Effector CD8-positive, alpha-beta T cell (primary cell): ENCODE data around the gene KDM2B.

Source experiments
- DNase-seq: peaks from one replicate; lab custom pipeline; 2025; lab: John Stamatoyannopoulos, UW

Gene KDM2B

DNA sequence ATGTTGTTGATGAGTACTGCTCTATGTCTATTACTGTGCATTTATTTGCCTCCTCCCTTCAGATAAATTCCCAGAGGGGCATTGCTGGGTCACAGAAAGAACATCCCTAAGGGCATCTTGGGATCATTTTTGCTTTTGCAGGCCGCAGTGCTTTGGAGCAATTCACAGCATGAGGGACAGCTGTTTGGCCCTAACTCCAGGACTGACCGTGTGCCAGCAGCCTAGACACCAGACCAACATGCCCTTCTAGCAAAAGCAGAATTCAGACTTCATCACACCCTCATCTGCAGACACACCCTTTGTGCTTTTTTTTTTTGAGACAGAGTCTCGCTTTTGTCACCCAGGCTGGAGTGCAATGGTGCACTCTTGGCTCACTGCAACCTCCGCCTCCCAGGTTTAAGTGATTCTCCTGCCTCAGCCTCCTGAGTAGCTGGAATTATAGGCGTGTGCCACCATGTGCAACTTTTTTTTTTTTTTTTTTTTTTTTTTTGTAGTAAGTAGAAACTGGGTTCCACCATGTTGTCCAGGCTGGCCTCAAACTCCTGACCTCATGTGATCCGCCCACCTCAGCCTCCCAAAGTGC lies 149.9 kb downstream of the KDM2B start:
- DNase-seq: no peak

DNA sequence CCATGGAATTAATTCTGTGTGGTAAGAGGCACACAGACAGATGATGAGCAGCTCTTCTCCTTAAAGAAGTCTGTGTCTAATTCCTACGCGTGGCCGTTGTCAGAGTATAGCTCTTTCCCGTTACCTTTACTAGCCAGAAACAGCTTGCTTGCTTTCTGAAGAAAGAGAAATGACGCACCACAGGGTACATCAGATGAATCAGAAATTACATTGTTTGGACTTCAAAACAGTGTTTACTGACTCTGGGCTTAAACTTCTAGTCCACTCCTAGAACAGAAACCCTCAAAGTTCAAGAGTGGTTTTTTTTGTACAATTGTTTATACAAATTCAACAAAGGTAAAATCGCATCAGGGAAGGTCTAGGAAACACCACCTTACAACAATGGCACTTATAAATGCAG lies 151.9 kb downstream of the KDM2B start:
- no peak for DNase-seq

DNA sequence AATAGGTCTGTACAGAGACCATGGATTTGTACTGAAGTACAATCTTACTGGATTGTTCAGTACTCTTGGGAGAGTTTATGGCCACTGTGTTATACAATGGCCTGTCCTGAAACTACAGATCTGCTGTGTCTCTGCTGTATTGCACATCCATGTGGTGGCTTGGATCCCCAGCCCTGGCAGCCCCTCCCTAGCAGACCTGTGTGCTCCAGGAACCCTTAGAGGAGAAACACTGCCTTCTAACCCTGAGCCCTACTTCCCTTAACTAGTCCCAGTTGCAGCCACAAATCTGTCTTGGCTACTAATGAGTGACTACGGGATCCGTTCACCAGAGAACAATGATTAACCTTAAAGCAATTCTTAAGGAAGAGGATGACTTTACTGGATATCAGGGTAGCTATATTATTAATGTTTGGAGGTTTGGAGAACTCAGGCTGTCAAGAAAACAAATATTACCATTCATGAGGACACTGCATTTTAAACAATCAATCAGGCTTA lies 153.2 kb downstream of the KDM2B start:
- DNase-seq: no peak

DNA sequence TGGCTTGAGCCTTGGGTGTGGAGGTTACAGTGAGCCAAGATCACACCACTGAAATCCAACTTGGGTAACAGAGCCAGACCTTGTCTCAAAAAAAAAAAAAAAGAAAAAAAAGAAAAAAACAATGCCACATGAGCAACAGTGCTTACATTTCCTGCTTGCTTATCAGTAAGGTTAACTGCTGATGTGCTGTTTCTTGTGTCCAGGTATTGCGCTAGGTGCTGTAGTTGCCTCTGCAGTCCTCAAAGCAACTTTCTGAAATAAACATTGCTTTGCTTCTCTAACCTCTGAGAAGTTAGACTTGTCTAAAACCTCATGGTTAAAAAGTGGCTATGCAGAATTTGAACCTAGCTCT lies 156.2 kb downstream of the KDM2B start:
- DNase-seq: no peak

DNA sequence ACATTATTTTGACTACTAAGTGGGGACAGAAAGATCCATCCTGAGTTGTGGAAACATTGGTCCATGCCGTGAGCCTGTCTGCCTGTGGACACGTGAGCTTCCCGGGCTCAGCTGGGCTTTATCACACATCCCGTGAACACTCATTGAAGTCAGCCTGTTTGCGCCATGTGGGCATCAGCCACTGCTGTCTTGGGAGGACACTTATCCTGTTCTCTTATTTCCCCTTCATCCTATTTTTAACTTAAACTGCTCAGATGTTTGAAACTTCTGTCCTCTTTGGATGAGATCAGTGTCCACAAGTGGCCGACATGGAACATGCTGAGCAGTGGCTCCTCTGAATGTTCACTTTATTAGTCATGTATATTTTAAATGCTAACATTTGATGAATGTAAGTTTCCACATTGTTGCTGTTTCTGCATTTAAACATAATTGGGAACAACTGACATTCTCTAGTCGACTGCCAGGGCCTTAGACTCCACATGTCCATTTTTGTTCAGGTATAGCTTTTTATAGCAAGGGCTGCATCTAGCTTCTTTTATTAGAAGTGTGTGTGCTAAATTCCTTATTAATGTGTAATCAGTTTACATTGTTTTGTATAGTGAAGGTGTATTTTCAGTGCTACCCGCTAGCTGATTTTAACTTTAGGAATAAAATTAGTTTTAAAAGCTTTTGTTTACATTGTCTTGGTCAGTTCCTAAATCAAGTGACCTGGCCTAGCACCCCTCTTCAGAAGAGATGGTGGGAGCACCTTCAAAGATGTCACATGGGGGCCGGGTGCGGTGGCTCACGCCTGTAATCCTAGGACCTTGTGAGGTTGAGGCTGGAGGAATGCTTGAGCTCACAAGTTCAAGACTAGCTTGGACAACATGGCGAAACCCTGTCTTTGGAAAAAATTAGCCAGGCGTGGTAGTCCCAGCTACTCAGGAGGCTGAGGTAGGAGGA lies 156.9 kb downstream of the KDM2B start:
- no peak for DNase-seq

DNA sequence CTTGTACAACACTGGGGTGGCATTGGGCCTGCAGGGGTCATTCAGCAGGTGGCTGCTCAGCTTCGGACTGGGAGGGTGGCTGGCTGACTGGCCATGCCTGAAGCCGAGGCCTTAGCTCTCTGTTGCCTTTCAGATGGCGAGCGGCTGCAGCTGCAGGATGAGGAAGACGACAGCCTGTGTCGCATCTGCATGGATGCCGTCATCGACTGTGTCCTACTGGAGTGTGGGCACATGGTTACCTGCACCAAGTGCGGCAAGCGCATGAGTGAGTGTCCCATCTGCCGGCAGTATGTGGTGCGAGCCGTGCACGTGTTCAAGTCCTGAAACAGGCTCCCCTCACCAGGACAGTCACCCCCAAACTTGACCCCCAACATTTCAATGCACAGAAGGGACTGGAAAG lies 157.6 kb downstream of the KDM2B start:
- no peak for DNase-seq

DNA sequence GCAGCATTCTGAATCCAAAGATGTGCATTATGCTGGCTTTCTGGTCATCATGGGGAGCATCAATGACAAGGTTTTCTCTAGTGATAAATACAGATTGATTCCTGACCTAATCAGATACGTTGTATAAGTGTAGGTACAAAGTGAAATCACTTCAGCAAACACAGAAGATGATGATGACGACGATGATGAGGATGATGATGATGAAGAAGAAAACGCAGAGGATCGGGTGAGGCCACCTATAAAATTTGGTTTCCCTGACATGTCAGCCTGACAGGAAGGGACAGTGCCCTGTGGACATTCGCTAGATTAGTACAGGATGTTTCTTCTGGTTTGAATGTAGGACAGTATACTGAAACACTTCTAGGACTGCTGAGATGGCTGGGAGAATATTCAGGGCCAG lies 160.7 kb downstream of the KDM2B start:
- no peak for DNase-seq

DNA sequence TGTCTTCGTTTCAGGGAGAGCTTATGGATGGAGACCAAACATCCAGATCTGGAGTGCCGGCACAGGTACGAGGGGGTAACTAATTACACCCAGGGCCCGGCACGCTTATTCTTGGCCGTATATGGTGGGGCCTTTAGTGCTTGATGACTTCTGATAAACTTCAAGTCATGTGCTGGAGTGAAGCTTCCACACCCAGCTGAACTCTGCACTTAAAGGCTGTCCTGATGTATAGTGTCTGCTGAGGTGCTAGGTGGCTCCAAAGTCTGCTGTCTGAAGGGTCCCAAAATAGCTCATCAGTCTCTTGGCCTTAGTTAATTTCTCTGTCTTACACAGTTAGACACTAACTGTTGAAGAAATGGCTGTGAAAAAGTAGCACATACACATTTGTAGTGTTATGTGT lies 163.0 kb downstream of the KDM2B start:
- no peak for DNase-seq

DNA sequence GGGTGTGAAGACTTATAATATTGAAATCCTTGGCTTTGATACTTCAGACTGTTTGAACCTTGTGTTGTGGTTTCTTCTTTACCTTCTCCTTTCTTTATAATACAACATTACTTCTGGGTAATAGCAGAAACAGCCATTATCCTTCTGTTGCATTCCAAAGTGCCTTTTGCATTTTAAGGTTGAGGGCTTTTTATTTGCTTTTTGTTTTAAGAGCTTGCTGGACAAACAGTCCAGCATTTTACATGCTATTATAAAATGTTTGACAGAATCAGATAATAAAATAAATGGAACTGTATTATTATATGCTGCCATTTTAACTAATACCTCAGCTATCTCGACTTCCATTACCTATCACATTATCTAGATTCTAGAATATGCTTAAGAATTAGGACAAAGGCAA lies 166.9 kb downstream of the KDM2B start:
- DNase-seq: no peak

DNA sequence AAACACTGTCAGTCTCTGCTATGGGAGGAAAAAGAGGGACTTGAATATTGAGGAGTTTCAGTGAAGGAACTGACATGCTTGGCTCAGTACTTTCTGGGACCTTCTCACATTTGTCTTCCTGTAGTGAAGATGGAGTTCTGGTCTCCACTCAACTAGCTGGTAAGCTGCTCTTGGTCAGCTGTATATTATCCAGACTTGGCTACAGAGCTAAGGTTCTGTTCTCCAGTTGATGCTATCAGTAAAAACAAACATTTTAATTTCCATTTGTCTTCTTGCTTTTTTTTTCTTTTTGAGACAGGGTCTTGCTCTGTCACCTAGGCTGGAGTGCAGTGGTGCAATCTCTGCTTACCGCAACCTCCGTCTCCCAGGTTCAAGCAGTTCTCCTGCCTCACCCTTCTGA lies 175.6 kb downstream of the KDM2B start:
- DNase-seq: no peak

DNA sequence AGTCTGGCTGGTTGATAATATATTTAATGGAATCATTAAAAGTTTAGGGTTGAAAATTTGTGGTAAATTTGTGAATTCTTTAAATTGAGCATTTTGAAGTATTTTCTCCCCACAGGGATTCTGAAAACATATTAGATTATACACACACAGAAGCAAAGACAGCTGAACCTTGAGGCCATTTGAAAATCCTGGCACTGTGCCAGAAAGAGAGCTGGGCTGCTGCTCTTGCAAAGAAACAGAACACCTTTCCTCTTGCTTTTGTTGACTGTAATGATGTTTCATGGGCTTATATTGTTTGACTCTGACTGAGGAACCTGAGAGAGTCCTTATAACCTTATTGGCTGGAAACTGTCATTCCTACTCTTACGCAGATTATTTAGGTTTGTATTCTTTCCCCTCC lies 176.1 kb downstream of the KDM2B start:
- DNase-seq: no peak

DNA sequence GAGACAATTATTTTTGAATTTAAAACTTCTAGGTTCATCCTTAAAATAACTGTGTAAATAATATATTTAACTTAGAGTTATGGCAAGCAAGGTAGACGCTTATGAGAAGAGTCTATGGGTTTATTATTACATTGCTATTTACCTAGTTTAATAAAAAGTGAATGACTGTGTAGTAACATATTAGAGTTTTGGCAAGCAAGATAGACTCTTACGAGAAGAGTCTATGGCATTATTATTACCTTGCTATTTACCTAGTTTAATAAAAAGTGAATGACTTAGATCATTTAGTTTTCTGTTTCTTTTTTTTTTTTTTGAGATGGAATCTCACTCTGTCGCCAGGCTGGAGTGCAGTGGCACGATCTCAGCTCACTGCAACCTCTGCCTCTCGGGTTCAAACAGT lies 177.1 kb downstream of the KDM2B start:
- DNase-seq: no peak

DNA sequence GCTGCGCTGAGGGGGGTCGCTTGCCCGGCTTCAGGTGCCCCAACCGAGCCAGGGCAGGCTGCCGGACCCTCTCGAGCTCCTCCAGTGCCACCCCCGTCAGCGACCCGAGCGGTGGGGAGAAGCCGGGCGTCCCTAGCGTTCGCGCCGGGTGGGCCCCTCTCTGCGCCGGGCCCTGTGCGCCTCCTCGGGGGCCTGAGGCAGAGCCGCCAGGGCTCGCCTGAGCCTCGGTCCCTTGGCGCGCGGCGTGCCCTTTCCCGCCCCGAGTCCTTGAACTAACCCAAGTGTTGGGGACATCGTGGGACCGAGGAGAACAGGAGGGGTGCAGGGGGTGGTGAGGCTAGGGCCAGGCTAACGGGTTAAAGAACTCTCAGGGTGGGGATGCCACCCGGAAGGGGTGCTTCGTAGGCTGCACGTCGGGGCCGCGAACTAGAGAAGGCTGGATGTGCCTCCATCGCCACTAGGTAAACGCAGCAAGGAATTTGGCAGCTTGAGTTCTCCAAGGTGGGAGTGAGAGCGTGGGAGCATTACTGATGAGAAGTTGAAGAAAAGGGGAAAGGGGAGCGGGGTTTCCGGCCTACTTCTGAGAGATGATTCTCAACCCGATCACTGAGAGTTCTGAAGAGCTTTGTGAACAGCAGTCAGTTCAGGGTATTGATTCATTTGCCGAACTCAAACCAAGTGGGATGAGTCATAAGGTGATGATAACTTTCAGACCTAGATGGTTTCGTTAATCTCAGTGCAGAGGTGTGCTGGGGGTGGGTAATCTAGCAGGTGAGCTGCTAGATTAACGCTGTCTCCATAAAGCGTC lies 180.3 kb downstream of the KDM2B start:
- DNase-seq: peak; percentile 40

DNA sequence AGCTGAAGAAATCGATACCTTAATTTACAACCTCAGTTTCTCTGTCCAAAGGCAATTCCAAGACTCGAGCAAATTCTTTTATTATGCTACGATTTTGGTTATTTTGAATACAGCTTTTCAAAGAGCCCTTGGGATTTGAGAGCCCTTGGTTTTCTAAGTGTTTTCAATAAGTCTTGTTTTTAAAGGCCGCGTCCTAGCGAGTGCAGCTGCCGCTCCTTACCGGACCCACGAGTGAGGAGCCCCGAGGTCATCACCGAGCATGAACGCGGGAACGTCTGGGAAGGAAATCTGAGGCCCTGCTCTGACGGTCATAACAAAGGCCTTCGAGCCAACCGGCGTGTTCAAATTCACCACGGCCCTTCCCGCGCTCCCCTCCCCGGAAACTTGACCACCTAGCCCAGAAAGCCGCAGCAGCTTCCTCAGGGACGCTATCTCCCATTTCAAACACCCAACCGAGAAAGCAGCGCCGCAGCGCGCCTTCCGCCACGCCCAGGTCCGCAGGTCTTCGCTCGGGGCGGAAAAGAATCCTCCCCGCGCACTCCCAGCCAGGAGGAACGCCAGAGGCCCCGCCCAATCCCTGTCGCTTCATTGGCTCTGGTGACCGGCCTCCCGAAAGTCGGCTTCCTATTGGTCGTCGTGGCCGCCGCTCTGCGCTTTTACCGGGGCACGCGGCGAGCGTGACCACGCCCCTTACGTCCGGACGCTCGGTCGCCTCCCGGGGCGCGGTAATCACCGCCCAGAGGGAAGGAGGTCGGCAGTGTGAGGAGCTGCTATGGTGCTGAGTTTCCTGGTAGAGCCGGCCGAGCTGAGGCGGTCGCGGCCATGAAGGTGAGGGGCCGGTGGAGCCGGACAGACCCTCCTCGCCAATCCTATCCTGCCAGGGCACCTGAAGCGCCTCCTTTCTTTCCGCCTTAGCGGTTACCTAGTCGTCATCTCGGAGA lies 181.2 kb downstream of the KDM2B start, which contains the start of gene RNF34:
Gene RNF34 (plus strand): TSS at position 728 of the 941 bp plus-strand sequence. CDS start 95 bp downstream, at position 823.
- peak; percentile 95 for DNase-seq

DNA sequence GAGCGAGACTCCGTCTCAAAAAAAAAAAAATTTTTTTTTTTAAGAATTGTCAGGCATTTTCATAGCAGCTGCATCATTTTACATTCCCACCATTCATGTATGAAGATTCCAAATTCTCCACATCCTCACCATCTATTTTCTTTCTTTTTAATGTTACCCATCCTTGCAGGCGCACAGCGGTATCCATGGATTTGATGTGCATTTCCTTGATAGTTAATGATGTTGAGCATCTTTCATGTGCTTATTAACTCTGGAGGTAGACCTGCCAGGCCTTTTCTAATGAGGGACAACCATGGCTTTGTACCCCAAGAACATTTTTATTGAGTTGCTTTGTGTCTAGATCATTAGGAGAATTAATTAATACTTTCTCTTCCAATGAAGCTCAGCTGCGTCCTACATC lies 182.5 kb downstream of the KDM2B start:
- DNase-seq: no peak

DNA sequence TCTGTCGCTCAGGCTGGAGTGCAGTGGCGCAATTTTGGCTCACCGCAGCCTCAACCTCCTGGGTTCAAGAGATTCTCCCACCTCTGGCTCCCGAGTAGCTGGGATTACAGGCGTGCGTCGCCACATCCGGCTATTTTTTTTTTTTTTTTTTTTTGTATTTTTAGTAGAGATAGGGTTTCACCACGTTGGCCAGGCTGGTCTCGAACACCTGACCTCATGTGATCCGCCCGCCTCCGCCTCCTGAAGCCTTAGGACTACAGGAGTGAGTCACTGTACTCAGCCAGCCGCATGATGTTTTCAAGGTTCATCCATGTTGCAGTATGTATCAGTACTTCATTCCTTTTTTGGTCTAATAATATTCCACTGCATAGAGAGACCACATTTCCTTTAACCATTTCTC lies 183.3 kb downstream of the KDM2B start:
- DNase-seq: no peak

DNA sequence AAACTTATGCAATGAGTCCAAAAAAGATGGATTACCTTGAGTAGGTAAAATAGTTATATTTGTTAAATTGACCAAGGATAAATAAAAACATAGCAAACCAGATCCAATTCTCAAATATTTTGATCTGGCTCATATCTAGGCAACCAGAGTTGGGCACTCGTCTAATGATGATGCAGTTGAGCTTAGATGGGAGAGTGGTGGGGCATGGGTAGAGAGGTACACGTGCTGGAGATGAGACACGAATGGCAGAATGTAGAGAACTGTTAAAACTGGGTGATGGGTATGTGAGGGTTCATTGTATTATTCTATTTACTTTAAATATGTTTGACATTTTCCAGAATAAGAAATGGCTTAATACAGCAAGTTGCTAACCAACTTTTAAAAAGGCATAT lies 188.5 kb downstream of the KDM2B start:
- no peak for DNase-seq

DNA sequence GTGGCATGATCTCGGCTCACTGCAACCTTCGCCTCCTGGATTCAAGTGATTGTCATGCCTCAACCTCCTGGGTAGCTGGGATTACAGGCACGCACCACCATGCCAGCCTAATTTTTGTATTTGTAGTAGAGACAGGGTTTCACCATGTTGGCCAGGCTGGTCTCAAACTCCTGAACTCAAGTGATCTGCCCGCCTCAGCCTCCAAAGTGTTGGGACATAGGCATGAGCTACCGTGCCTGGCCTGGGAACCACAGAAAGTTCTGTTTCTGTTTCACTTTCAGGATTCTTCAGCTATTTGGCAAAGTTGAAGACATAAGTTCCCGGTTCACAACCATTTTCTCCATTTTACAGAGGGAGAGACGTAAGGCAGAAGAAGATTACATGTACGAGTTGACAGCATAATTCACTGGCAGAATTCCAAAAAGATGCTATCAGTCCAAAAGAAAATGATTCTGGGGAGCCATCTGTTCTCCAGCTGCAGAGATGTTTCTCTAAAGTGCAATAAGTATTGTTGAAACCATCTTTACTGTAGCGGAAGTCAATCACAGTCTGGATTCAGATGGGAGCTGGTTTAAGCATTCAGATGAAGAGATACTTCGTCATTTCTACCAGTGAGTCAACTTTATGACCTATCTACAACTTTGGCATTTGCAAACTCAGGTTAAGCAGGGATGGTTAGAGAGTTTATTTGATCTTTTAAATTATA lies 189.1 kb downstream of the KDM2B start:
- no peak for DNase-seq

DNA sequence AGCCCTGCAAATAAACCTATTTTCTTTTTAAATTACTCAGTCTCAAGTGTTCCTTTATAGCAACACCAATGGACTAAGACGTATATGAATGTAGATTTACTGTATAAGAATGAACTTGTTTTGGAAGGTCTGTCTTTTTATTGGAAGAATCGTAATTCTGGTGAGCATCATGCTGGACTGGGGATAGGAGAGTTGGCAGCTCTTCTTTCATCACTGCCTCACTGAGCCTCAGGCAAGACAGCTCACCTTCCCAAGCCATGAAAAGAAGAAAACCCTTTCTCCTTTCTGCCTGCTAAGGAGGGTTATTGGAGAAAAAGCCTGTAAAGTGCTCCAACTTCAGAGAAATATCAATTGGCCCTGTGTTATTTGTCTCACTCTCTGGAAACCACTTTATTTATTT lies 190.0 kb downstream of the KDM2B start:
- DNase-seq: no peak

DNA sequence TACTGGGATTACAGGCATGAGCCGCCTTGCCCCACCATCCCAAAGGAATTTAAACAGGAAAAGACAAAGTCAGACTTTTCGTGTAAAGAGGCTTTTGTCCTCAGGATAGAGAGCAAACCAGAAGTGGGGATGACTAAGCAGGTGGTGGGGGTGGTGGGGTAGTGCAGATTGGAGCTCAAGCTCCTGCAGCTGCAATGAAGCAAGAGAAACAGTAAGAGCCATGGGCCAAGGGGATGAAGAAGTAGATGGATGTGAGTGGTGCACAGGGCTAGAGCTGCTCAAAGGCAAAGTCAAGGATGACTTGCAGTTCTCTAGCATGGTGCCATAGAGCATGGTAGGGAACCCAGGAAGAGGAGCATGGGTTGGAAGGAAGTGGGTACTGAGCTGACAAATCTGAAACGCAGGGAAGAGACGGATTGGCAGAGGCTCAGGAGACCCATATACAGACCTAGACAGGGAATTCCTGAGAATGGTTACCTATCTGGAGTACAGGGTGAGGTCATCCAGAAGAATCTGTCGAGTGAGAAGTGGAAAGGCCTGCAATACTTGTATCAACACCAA lies 192.3 kb downstream of the KDM2B start:
- no peak for DNase-seq
